ENCODE measurements around the gene DENND4A.

DNA sequence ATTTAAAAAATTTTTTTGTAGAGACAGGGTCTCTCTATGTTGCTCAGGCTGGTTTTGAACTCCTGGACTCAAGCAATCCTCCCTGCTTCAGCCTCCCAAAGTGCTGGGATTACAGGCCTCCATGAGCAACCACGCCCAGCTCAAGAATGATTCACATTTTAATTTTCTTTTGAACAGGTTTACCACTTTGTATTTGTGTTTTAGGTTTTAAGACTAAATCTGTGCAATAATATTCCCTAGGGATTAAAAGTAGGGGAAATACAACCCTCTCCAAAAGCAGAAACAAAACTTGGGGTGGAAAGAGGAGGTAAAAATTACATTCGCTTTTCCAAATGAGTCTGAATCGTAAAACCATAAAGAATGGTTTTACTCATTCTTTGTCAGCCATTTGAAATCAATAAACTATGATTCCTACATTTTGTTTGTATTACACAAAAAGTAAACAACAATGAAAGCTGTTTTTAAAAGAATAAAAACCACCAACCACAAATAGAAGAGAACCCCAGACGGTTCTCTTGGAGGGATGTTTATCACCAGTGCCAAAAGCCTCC lies 132.5 kb downstream of the DENND4A start:
- TF ChIP-seq POLR2A (IDR thresholded peaks at IDR 0.05) (no peak), EP300 (IDR thresholded peaks at IDR 0.05) (no peak)
- TF ChIP-seq, protein P1, sequence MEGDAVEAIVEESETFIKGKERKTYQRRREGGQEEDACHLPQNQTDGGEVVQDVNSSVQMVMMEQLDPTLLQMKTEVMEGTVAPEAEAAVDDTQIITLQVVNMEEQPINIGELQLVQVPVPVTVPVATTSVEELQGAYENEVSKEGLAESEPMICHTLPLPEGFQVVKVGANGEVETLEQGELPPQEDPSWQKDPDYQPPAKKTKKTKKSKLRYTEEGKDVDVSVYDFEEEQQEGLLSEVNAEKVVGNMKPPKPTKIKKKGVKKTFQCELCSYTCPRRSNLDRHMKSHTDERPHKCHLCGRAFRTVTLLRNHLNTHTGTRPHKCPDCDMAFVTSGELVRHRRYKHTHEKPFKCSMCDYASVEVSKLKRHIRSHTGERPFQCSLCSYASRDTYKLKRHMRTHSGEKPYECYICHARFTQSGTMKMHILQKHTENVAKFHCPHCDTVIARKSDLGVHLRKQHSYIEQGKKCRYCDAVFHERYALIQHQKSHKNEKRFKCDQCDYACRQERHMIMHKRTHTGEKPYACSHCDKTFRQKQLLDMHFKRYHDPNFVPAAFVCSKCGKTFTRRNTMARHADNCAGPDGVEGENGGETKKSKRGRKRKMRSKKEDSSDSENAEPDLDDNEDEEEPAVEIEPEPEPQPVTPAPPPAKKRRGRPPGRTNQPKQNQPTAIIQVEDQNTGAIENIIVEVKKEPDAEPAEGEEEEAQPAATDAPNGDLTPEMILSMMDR (IDR thresholded peaks at IDR 0.05), result no peak
